GM12891 (cell line): Measurements from ENCODE around the gene CACNA1S.

Source experiments
- DNase-seq: peaks from one replicate; pipeline ENCODE4 v3.0.0; 2011; ENCODE audit warnings: low spot score; ENCODE audit not compliant: insufficient read length
- FAIRE-seq: peaks from 2 replicates; lab custom pipeline; 2011; peaks lifted over from hg19 to GRCh38; lab: Jason Lieb, UNC
- PAX5 ChIP-seq: IDR thresholded peaks from 2 replicates; pipeline ENCODE4 v1.6.1; 2011; ENCODE audit warnings: low read length, moderate library complexity, mild to moderate bottlenecking; ENCODE audit not compliant: insufficient read depth, severe bottlenecking
- POLR2A ChIP-seq: IDR thresholded peaks from 2 replicates; pipeline ENCODE4 v1.6.1; 2011; ENCODE audit warnings: low read depth, low read length, control low read depth
- POLR2AphosphoS5 ChIP-seq: IDR thresholded peaks from 2 replicates; pipeline ENCODE4 v1.6.1; 2011; ENCODE audit warnings: low read depth, low read length, control low read depth
- POU2F2 ChIP-seq: IDR thresholded peaks from 2 replicates; pipeline ENCODE4 v1.6.1; 2011; ENCODE audit warnings: low read depth, mild to moderate bottlenecking, control low read depth, low read length, moderate library complexity
- SPI1 ChIP-seq: IDR thresholded peaks from 2 replicates; pipeline ENCODE4 v1.6.1; 2011; ENCODE audit warnings: low read depth, low read length, control low read depth
- TAF1 ChIP-seq: IDR thresholded peaks from 2 replicates; pipeline ENCODE4 v1.6.1; 2011; ENCODE audit warnings: low read depth, low read length, control low read depth

The CACNA1S gene

GRCh38 chr1:201069636-201070035 is 42.6 kb downstream of the CACNA1S start:
- DNase-seq: no peak
- no peak for TF ChIP-seq TAF1
- TF ChIP-seq SPI1: no peak
- TF ChIP-seq PAX5: no peak
- TF ChIP-seq POLR2AphosphoS5: no peak
- no peak for FAIRE-seq

GRCh38 chr1:201068976-201069375 is 43.2 kb downstream of the CACNA1S start:
- no peak for FAIRE-seq
- DNase-seq: no peak

GRCh38 chr1:201066986-201067385 is 45.2 kb downstream of the CACNA1S start:
- TF ChIP-seq PAX5 (no peak), TAF1 (no peak), POLR2A (no peak), POU2F2 (no peak), SPI1 (no peak), POLR2AphosphoS5 (no peak)
- FAIRE-seq: no peak

More at GRCh38 chr1:201068976-201069375, 43.2 kb downstream of the CACNA1S start:
- no peak for TF ChIP-seq SPI1
- no peak for TF ChIP-seq POLR2AphosphoS5
- TF ChIP-seq POU2F2: no peak
- no peak for TF ChIP-seq TAF1
- no peak for TF ChIP-seq POLR2A
- no peak for TF ChIP-seq PAX5

GRCh38 chr1:201065686-201066085 is 46.5 kb downstream of the CACNA1S start:
- DNase-seq (no peak), FAIRE-seq (no peak)
- TF ChIP-seq POLR2AphosphoS5 (no peak), SPI1 (no peak), PAX5 (no peak), TAF1 (no peak), POLR2A (no peak), POU2F2 (no peak)

More at GRCh38 chr1:201066986-201067385, 45.2 kb downstream of the CACNA1S start:
- no peak for DNase-seq

- no peak for DNase-seq
- no peak for TF ChIP-seq POU2F2
- TF ChIP-seq POLR2A: no peak
- no peak for TF ChIP-seq TAF1
- TF ChIP-seq SPI1: no peak
- no peak for TF ChIP-seq PAX5
- no peak for TF ChIP-seq POLR2AphosphoS5
- FAIRE-seq: no peak
These were observed 47.4 kb downstream of the CACNA1S start for GRCh38 chr1:201064806-201065205.

- FAIRE-seq (peak; percentile 23), DNase-seq (no peak)
- TF ChIP-seq POLR2AphosphoS5 (no peak), POLR2A (no peak), POU2F2 (no peak), SPI1 (no peak), PAX5 (no peak), TAF1 (no peak)
These were observed 49.1 kb downstream of the CACNA1S start for GRCh38 chr1:201063145-201063544.

- TF ChIP-seq POLR2A (no peak), SPI1 (no peak), PAX5 (no peak), POLR2AphosphoS5 (no peak), TAF1 (no peak), POU2F2 (no peak)
- no peak for FAIRE-seq
These were observed 49.6 kb downstream of the CACNA1S start for GRCh38 chr1:201062511-201063091.

GRCh38 chr1:201061886-201062285 is 50.3 kb downstream of the CACNA1S start:
- no peak for TF ChIP-seq SPI1
- TF ChIP-seq TAF1: no peak
- no peak for TF ChIP-seq PAX5
- no peak for TF ChIP-seq POU2F2
- DNase-seq: no peak
- no peak for FAIRE-seq

More at GRCh38 chr1:201062511-201063091, 49.6 kb downstream of the CACNA1S start:
- DNase-seq: no peak

GRCh38 chr1:201061049-201061448 is 51.2 kb downstream of the CACNA1S start:
- no peak for FAIRE-seq
- TF ChIP-seq TAF1 (no peak), POLR2A (no peak), SPI1 (no peak), PAX5 (no peak), POLR2AphosphoS5 (no peak), POU2F2 (no peak)
- DNase-seq: no peak

- no peak for TF ChIP-seq PAX5
- no peak for TF ChIP-seq POLR2A
- TF ChIP-seq SPI1: no peak
- TF ChIP-seq TAF1: no peak
- no peak for TF ChIP-seq POU2F2
- TF ChIP-seq POLR2AphosphoS5: no peak
- no peak for DNase-seq
- no peak for FAIRE-seq
These were observed 51.6 kb downstream of the CACNA1S start for GRCh38 chr1:201060586-201060985.
